HG03060 (cell line): ENCODE results near the gene VWCE.
"Not testable (repeated sequence)": the region's sequence is repeated elsewhere in the genome, so short reads cannot be mapped to it uniquely, and the experiment has no call there.

Experiments
- ATAC-seq: cut with Tn5 transposase; IDR thresholded peaks from one replicate; pipeline ENCODE4 v1.9.1; 2021; ENCODE audit warnings: low read depth, moderate number of reproducible peaks; ENCODE audit not compliant: unreplicated experiment

The VWCE gene

GRCh38 chr11:61256710-61257482 lies 38.2 kb downstream of the VWCE start:
- no peak for ATAC-seq

GRCh38 chr11:61254403-61255025 lies 40.6 kb downstream of the VWCE start:
- no peak for ATAC-seq

GRCh38 chr11:61252332-61252731 lies 42.8 kb downstream of the VWCE start:
- ATAC-seq = not testable (repeated sequence)

- not testable (repeated sequence) for ATAC-seq
Measured at GRCh38 chr11:61250796-61251765, 44.0 kb downstream of the VWCE start.

- not testable (repeated sequence) for ATAC-seq
Measured at GRCh38 chr11:61249201-61249600, 45.9 kb downstream of the VWCE start.

- not testable (repeated sequence) for ATAC-seq
Measured at GRCh38 chr11:61248071-61248470, 47.0 kb downstream of the VWCE start.

- not testable (repeated sequence) for ATAC-seq
Measured at GRCh38 chr11:61245284-61245964, 49.7 kb downstream of the VWCE start.

- ATAC-seq = not testable (repeated sequence)
Measured at GRCh38 chr11:61241526-61241925, 53.6 kb downstream of the VWCE start.

GRCh38 chr11:61240875-61241274 lies 54.2 kb downstream of the VWCE start, which contains the start of gene PGA5:
TSS of gene PGA5 (plus strand) at chr11:61241175. CDS start at chr11:61241227, 52 bp downstream.
- ATAC-seq = not testable (repeated sequence)

GRCh38 chr11:61240288-61240687 lies 54.8 kb downstream of the VWCE start:
- ATAC-seq = not testable (repeated sequence)

- ATAC-seq = not testable (repeated sequence)
Measured at GRCh38 chr11:61237130-61237529, 58.0 kb downstream of the VWCE start.

GRCh38 chr11:61232548-61233145 lies 62.5 kb downstream of the VWCE start:
- not testable (repeated sequence) for ATAC-seq

- ATAC-seq = not testable (repeated sequence)
Measured at GRCh38 chr11:61231585-61231984, 63.5 kb downstream of the VWCE start.

GRCh38 chr11:61231033-61231432 lies 64.1 kb downstream of the VWCE start:
- not testable (repeated sequence) for ATAC-seq

- ATAC-seq = not testable (repeated sequence)
Measured at GRCh38 chr11:61229458-61229857, 65.7 kb downstream of the VWCE start.

- not testable (repeated sequence) for ATAC-seq
Measured at GRCh38 chr11:61226457-61227137, 68.5 kb downstream of the VWCE start.

GRCh38 chr11:61222692-61223091 lies 72.4 kb downstream of the VWCE start:
- not testable (repeated sequence) for ATAC-seq

GRCh38 chr11:61222047-61222446 lies 73.1 kb downstream of the VWCE start, which contains the start of gene PGA4:
TSS of gene PGA4 (plus strand) at chr11:61222347. CDS start at chr11:61222401, 54 bp downstream.
- not testable (repeated sequence) for ATAC-seq

GRCh38 chr11:61219016-61219415 lies 76.1 kb downstream of the VWCE start:
- not testable (repeated sequence) for ATAC-seq
